GM13976 (cell line): ENCODE data around the gene SBSN.

Experiments
- DNase-seq: peaks from one replicate; pipeline ENCODE4 v3.0.0; 2012; ENCODE audit warnings: low spot score
- in situ Hi-C: fragments of 300-500 bp; cut with MboI; formaldehyde crosslinking; loops from one replicate; pipeline ENCODE4 v1.12.0; 2022; ENCODE audit warnings: low sequenced_read_pairs, mixed read lengths, inconsistent platforms; ENCODE audit not compliant: unreplicated experiment
- TF ChIP-seq, protein P1 (sequence below): IDR thresholded peaks from 2 replicates; pipeline ENCODE4 v1.5.1; 2012; ENCODE audit warnings: borderline replicate concordance, mild to moderate bottlenecking; ENCODE audit not compliant: insufficient read depth; ENCODE audit errors: extremely low read depth, missing control alignments, control extremely low read depth

Gene SBSN

GRCh38 chr19:35543280-35544109, 15.4 kb upstream of the SBSN start:
- no peak for DNase-seq
- in situ Hi-C loops: no loop called here
- TF ChIP-seq, protein P1, sequence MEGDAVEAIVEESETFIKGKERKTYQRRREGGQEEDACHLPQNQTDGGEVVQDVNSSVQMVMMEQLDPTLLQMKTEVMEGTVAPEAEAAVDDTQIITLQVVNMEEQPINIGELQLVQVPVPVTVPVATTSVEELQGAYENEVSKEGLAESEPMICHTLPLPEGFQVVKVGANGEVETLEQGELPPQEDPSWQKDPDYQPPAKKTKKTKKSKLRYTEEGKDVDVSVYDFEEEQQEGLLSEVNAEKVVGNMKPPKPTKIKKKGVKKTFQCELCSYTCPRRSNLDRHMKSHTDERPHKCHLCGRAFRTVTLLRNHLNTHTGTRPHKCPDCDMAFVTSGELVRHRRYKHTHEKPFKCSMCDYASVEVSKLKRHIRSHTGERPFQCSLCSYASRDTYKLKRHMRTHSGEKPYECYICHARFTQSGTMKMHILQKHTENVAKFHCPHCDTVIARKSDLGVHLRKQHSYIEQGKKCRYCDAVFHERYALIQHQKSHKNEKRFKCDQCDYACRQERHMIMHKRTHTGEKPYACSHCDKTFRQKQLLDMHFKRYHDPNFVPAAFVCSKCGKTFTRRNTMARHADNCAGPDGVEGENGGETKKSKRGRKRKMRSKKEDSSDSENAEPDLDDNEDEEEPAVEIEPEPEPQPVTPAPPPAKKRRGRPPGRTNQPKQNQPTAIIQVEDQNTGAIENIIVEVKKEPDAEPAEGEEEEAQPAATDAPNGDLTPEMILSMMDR: no peak

DNA sequence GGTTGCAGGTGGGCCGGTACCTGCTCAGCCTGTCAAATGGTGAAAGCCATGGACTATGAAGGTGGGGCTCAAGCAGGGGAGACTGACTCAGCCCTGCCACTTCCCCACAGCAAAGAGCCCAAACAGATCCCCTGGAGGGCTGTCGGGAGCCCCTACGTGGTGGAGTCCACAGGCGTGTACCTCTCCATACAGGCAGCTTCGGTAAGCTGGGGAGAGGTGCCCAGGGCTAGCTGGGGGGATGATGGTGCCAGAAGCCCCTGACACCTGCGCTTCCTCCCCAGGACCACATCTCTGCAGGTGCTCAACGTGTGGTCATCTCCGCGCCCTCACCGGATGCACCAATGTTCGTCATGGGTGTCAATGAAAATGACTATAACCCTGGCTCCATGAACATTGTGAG, 14.1 kb upstream of the SBSN start:
- no peak for DNase-seq
- TF ChIP-seq, protein P1: no peak
- in situ Hi-C loops: no loop called here

- in situ Hi-C loops: no loop called here
- TF ChIP-seq, protein P1: no peak
- no peak for DNase-seq
Observed at GRCh38 chr19:35540356-35540927, 12.3 kb upstream of the SBSN start.

DNA sequence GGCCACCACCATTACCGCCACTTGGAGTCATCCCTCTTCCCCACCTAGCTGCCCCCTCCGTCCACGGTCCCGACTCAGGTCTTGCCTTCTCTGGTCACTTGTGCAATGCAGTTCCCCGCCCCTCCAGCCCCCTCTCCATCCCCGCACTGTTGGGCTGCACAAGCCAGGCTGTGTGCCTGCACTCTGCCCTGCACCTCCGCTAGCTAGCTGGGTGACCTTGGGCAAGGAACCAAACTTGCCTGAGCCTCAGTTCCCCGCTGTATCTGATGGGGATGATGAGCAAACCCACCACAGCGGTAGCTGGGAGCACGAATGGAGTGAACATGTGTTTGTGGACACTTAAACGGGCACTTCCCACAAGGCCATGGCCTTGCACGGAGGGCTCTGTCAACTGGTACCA, 11.7 kb upstream of the SBSN start:
- DNase-seq: no peak
- in situ Hi-C loops: no loop called here
- TF ChIP-seq, protein P1: no peak

- peak; percentile 59 for DNase-seq
- in situ Hi-C loops: no loop called here
- TF ChIP-seq, protein P1: no peak
Observed at GRCh38 chr19:35539314-35539713, 11.2 kb upstream of the SBSN start.

DNA sequence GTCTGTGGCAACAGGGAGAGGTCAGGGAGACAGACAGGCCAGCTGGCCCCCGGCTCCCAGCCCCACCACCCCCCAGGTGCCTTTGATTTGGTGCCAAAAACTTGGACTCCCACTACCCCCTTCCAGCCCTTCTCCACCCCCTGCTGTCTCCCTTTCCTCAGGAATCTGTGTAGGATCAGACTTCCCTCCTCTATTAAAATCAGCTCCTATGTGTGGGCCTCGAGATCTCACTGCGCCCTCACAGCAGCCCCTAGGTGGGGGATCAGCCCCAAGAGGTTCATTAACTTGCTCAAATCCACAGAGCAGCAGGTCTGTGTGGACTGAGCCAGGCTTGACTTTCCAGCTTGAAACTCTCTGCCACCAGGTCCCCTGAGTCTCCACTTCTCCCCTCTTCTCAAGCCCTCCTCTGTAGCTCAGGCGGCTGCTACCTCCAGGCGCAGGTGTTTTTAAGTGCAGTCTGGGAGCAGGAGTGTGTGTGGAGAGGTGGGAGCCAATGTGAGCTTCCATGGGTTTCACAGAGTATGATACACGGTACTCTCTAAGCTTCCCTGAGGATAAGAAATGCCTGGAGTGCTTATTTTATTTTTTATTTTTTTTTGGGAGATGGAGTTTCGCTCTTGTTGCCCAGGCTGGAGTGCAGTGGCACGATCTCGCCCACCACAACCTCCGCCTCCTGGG, 6.8 kb upstream of the SBSN start:
- in situ Hi-C loops: no loop called here
- TF ChIP-seq, protein P1: no peak
- DNase-seq: no peak
